ENCODE data around the gene RBBP5. TPM values are rescaled to one million over a fixed set of nuclear protein-coding genes. Genes with fewer than 3 reads are reported as not detected.

Gene RBBP5
- total RNA-seq, 1 experiment from 2014 or later: 24.5 TPM

- peaks cover 36% of the 10 kb centered on the region; the same call in 1 of the 2 replicates for H3K27me3 ChIP-seq (ENCODE audit: insufficient read depth, low read length)
- no peaks in the 10 kb centered on the region for H3K36me3 ChIP-seq (ENCODE audit: control insufficient read depth in 1 of 2, insufficient read depth in 2 of 2, low read length in 2 of 2)
- no TSS peak for BruUV-seq (replicated peaks)
- POLR2A ChIA-PET: no interaction called here
- H2AFZ ChIP-seq (ENCODE audit: low read depth, low read length, poor library complexity, severe bottlenecking): no peak overlapping the region
- CTCF ChIA-PET: interaction anchor here (2.0 kb wide), 1 partner anchor 15 kb away, joined by 9 read pairs; no protein-coding TSS in a partner anchor
- ATAC-seq: no peak
- TF ChIP-seq FOSL1 (IDR thresholded peaks at IDR 0.05; ENCODE audit: low read depth) (no peak), CBX3 (IDR thresholded peaks at IDR 0.05; ENCODE audit: low read depth) (no peak), ZFX (IDR thresholded peaks at IDR 0.05) (no peak), SIN3A (IDR thresholded peaks at IDR 0.05; ENCODE audit: low read depth) (no peak), SRF (IDR thresholded peaks at IDR 0.05; ENCODE audit: low read depth) (no peak), ATF3 (IDR thresholded peaks at IDR 0.05) (no peak), SP1 (IDR thresholded peaks at IDR 0.05; ENCODE audit: low read depth) (no peak), EZH2phosphoT487 (IDR thresholded peaks at IDR 0.05; ENCODE audit: borderline replicate concordance) (no peak), MAX (IDR thresholded peaks at IDR 0.05) (no peak), POLR2A (IDR thresholded peaks at IDR 0.05; ENCODE audit: borderline replicate concordance, extremely low read depth, insufficient read depth, insufficient read length) (no peak), RAD21 (IDR thresholded peaks at IDR 0.05; ENCODE audit: low read depth) (no peak), ZBTB33 (IDR thresholded peaks at IDR 0.05; ENCODE audit: extremely low read depth, insufficient replicate concordance, low read length) (no peak), REST (IDR thresholded peaks at IDR 0.05; ENCODE audit: low read depth) (no peak), CTCF (IDR thresholded peaks at IDR 0.05 in 2 of 3, conservative IDR thresholded peaks at IDR 0.05 in 1 of 3; ENCODE audit: borderline replicate concordance in 1 of 3, insufficient read depth in 1 of 3, low read depth in 2 of 3, low read length in 2 of 3) (no peak), POLR2AphosphoS5 (IDR thresholded peaks at IDR 0.05; ENCODE audit: low read depth, low read length) (no peak), CEBPB (IDR thresholded peaks at IDR 0.05; ENCODE audit: low read depth) (no peak), YY1 (IDR thresholded peaks at IDR 0.05; ENCODE audit: extremely low read depth, insufficient replicate concordance, low read depth, low read length) (no peak)
- no peak overlapping the region for H3K4me3 ChIP-seq (replicated peaks in 1 of 2; ENCODE audit: low read depth in 1 of 2, low read length in 2 of 2)
- intact Hi-C loops (cut with micrococcal nuclease): no loop called here
- no peaks in the 10 kb centered on the region for H3K9me3 ChIP-seq (ENCODE audit: control insufficient read depth in 1 of 2, insufficient read depth in 1 of 2, low read depth in 1 of 2, low read length in 2 of 2)
- H3K27ac ChIP-seq (ENCODE audit: low read depth, low read length): no peak overlapping the region
- no peaks in the 10 kb centered on the region for H3K9me2 ChIP-seq (ENCODE audit: insufficient read depth)
- H4K20me1 ChIP-seq (ENCODE audit: insufficient read depth): no peaks in the 10 kb centered on the region
- H3K9ac ChIP-seq (ENCODE audit: low read length): no peak overlapping the region
- H3K79me2 ChIP-seq (ENCODE audit: insufficient read depth, low read length): no peaks in the 10 kb centered on the region
- RAD21 ChIA-PET (ENCODE audit: low non-redundant PET in 1 of 2, low total read pairs in 2 of 2, uncharacterized antibody in 2 of 2, unreplicated experiment in 2 of 2): interaction anchor here in 1 of 2 experiments (0.5 kb wide), 1 partner anchor 273 kb away, joined by 3 read pairs; no protein-coding TSS in a partner anchor
- no peaks in the 10 kb centered on the region for H3K4me1 ChIP-seq (ENCODE audit: control insufficient read depth in 1 of 2, insufficient read depth in 2 of 2, low read length in 2 of 2)
- no peak for DNase-seq (ENCODE audit: low read depth, low spot score)
- no peak overlapping the region for H3K4me2 ChIP-seq (ENCODE audit: low read length)
These were observed 74.9 kb downstream of the RBBP5 start for GRCh38 chr1:205046870-205047269.

All from HCT116 (cell line).